GM18511 (cell line): ENCODE measurements around the gene LIPG.
"Not testable (repeated sequence)": the region's sequence is repeated elsewhere in the genome, so short reads cannot be mapped to it uniquely, and the experiment has no call there.

Experiments used
- ATAC-seq: cut with Tn5 transposase; IDR thresholded peaks from one replicate; pipeline ENCODE4 v1.9.1; 2021; ENCODE audit warnings: mild to moderate bottlenecking, moderate library complexity; ENCODE audit not compliant: unreplicated experiment

The LIPG gene

GRCh38 chr18:49546278-49546677, 15.6 kb upstream of the LIPG start:
- no peak for ATAC-seq

GRCh38 chr18:49546719-49547273, 15.1 kb upstream of the LIPG start:
- no peak for ATAC-seq

- ATAC-seq: no peak
These were observed 14.2 kb upstream of the LIPG start for GRCh38 chr18:49547701-49548100.

- ATAC-seq: no peak
These were observed 13.6 kb upstream of the LIPG start for GRCh38 chr18:49548229-49548636.

- ATAC-seq: no peak
These were observed 11.1 kb upstream of the LIPG start for GRCh38 chr18:49550621-49551339.

- no peak for ATAC-seq
These were observed 8.9 kb upstream of the LIPG start for GRCh38 chr18:49553003-49553402.

- ATAC-seq: no peak
These were observed 6.2 kb upstream of the LIPG start for GRCh38 chr18:49555641-49556040.

GRCh38 chr18:49558356-49558755, 3.5 kb upstream of the LIPG start:
- ATAC-seq: no peak

GRCh38 chr18:49559326-49559931, 2.4 kb upstream of the LIPG start:
- ATAC-seq: not testable (repeated sequence)

GRCh38 chr18:49560277-49560623, 1.6 kb upstream of the LIPG start:
- ATAC-seq: no peak

- no peak for ATAC-seq
These were observed 1.1 kb upstream of the LIPG start for GRCh38 chr18:49560624-49561288.

GRCh38 chr18:49562481-49563129, 748 bp downstream of the LIPG start:
- ATAC-seq: no peak

GRCh38 chr18:49563130-49563540, 1.3 kb downstream of the LIPG start:
- ATAC-seq: no peak

GRCh38 chr18:49563701-49564517, 2.1 kb downstream of the LIPG start:
- no peak for ATAC-seq

- no peak for ATAC-seq
These were observed 2.6 kb downstream of the LIPG start for GRCh38 chr18:49564518-49564834.

- ATAC-seq: no peak
These were observed 3.2 kb downstream of the LIPG start for GRCh38 chr18:49565101-49565500.

GRCh38 chr18:49565612-49566011, 3.8 kb downstream of the LIPG start:
- ATAC-seq: no peak

GRCh38 chr18:49566217-49566770, 4.4 kb downstream of the LIPG start:
- no peak for ATAC-seq

- no peak for ATAC-seq
These were observed 5.1 kb downstream of the LIPG start for GRCh38 chr18:49566985-49567384.

GRCh38 chr18:49569724-49570123, 7.9 kb downstream of the LIPG start:
- ATAC-seq: no peak
